SJSA1 (cell line): ENCODE data around the gene ERC2. TPM values are rescaled to one million over a fixed set of nuclear protein-coding genes. Genes with fewer than 3 reads are reported as not detected.

Source experiments
- DNase-seq, 2 experiments: peaks; one replicate each; pipeline ENCODE4 v3.0.0-alpha.2; 2015 to 2020; ENCODE audit warnings: low spot score in 2 of 2, low read depth in 1 of 2
- H3K27ac ChIP-seq: fragments of 250-450 bp; sonication (Bioruptor Pico); 2 replicates; pipeline ENCODE4 v1.5.1; 2020; ENCODE audit warnings: mild to moderate bottlenecking, moderate library complexity
- H3K27me3 ChIP-seq: fragments of 250-450 bp; sonication (Bioruptor Pico); replicated peaks from 2 replicates; pipeline ENCODE4 v1.5.1; 2020; ENCODE audit warnings: mild to moderate bottlenecking, moderate library complexity
- H3K36me3 ChIP-seq: fragments of 250-450 bp; sonication (Bioruptor Pico); 2 replicates; pipeline ENCODE4 v1.5.1; 2020; ENCODE audit warnings: mild to moderate bottlenecking
- H3K4me1 ChIP-seq: fragments of 250-450 bp; sonication (Bioruptor Pico); replicated peaks from 2 replicates; pipeline ENCODE4 v1.6.1; 2021; ENCODE audit warnings: mild to moderate bottlenecking
- H3K4me3 ChIP-seq: fragments of 250-450 bp; sonication (Bioruptor Pico); 2 replicates; pipeline ENCODE4 v1.5.1; 2020; ENCODE audit warnings: mild to moderate bottlenecking
- H3K9me3 ChIP-seq: fragments of 250-450 bp; sonication (Bioruptor Pico); replicated peaks from 2 replicates; pipeline ENCODE4 v1.5.1; 2020; ENCODE audit warnings: mild to moderate bottlenecking
- total RNA-seq: library from RNA; depleted of rRNA; stranded (reverse); fragments of >200 nt; shearing (Covaris generic); gene quantifications from 2 replicates; pipeline ENCODE4 v1.2.3, GENCODE V29; 2014

Gene ERC2
- total RNA-seq, 1 experiment from 2014 or later, result 0.13 TPM

DNA sequence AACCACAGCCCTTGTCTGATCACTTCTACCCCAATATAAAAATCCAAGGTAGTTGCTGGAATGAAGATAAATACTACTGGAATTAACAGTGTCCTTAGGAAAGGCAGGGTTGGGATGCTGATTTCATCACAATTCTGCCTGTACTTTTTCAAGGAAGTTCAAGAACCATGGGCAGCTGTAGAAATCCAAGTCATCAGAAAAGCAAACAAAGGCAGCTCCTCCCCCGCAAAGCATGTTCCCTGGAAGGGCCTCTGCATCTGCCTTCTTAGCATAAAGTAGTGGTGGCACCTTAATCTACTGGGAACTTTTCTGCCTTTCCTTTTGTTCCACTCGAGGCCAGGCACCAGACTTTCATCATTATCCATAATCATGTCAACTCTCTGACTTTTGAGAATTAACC is 54.4 kb downstream of the ERC2 start:
- no peaks in the 10 kb centered on the region for H3K36me3 ChIP-seq
- no peaks in the 10 kb centered on the region for H3K9me3 ChIP-seq
- no peak overlapping the region for H3K4me3 ChIP-seq
- H3K4me1 ChIP-seq, result no peaks in the 10 kb centered on the region
- no peaks in the 10 kb centered on the region for H3K27me3 ChIP-seq
- no peak for DNase-seq
- no peak overlapping the region for H3K27ac ChIP-seq

GRCh38 chr3:56411166-56411565 is 57.1 kb downstream of the ERC2 start:
- DNase-seq, result no peak
- no peak overlapping the region for H3K27ac ChIP-seq
- H3K4me1 ChIP-seq, result no peaks in the 10 kb centered on the region
- H3K4me3 ChIP-seq, result no peak overlapping the region
- no peaks in the 10 kb centered on the region for H3K36me3 ChIP-seq
- no peaks in the 10 kb centered on the region for H3K27me3 ChIP-seq
- no peaks in the 10 kb centered on the region for H3K9me3 ChIP-seq

GRCh38 chr3:56410576-56410975 is 57.7 kb downstream of the ERC2 start:
- DNase-seq, result no peak
- H3K9me3 ChIP-seq, result no peaks in the 10 kb centered on the region

DNA sequence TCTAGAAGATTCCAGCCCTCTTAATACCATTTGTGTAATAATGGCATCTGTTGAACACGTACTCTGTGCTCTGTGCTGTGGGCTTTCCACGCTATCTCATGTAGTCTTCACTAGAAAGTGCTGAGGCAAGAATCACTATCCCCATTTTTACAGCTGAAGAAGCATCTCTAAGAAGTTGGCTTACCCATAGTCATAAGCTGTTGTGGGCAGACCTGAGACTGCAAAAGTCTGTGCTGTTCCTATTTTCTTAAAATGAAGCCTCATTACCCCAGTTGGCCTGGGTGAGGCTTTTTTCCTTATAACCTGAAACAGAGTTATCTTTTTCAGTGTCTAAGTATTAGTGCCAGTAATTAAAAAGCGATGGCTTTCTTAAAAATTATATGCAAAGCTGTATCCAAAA is 58.5 kb downstream of the ERC2 start:
- H3K4me1 ChIP-seq, result no peaks in the 10 kb centered on the region
- no peak for DNase-seq
- no peaks in the 10 kb centered on the region for H3K27me3 ChIP-seq

More at GRCh38 chr3:56410576-56410975, 57.7 kb downstream of the ERC2 start:
- Histone ChIP-seq H3K36me3 (no peaks in the 10 kb centered on the region), H3K27ac (no peak overlapping the region), H3K4me3 (no peak overlapping the region), H3K27me3 (no peaks in the 10 kb centered on the region), H3K4me1 (no peaks in the 10 kb centered on the region)

GRCh38 chr3:56408761-56409196 is 59.5 kb downstream of the ERC2 start:
- Histone ChIP-seq H3K27me3 (no peaks in the 10 kb centered on the region), H3K27ac (no peak overlapping the region), H3K4me1 (no peaks in the 10 kb centered on the region), H3K4me3 (no peak overlapping the region), H3K36me3 (no peaks in the 10 kb centered on the region), H3K9me3 (no peaks in the 10 kb centered on the region)
- DNase-seq, result no peak

More for the DNA sequence above, 58.5 kb downstream of the ERC2 start:
- Histone ChIP-seq H3K36me3 (no peaks in the 10 kb centered on the region), H3K4me3 (no peak overlapping the region), H3K9me3 (no peaks in the 10 kb centered on the region), H3K27ac (no peak overlapping the region)

GRCh38 chr3:56406826-56407515 is 61.3 kb downstream of the ERC2 start:
- H3K36me3 ChIP-seq, result no peaks in the 10 kb centered on the region
- no peak overlapping the region for H3K27ac ChIP-seq

DNA sequence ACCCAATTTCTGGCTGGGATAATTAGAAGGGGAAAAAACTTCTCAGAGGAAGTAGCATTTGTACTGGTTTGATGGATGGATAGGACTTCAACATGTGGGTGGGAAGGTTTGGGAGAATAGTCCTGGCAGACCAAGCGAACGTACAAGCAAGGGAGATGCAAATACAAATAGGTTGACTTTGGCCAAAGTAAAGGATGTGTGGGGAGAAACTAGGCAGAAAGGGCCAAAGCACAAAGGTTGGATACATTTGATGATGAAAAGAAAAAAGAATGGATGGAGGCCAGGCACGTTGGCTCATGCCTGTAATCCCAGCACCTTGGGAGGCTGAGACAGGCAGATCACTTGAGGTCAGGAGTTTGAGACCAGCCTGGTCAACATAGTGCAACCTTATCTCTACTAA is 63.4 kb downstream of the ERC2 start:
- Histone ChIP-seq H3K4me1 (no peaks in the 10 kb centered on the region), H3K4me3 (no peak overlapping the region), H3K9me3 (no peaks in the 10 kb centered on the region), H3K27me3 (no peaks in the 10 kb centered on the region), H3K27ac (no peak overlapping the region), H3K36me3 (no peaks in the 10 kb centered on the region)
- no peak for DNase-seq

More at GRCh38 chr3:56406826-56407515, 61.3 kb downstream of the ERC2 start:
- Histone ChIP-seq H3K9me3 (no peaks in the 10 kb centered on the region), H3K4me3 (no peak overlapping the region), H3K27me3 (no peaks in the 10 kb centered on the region), H3K4me1 (no peaks in the 10 kb centered on the region)
- DNase-seq, result no peak

GRCh38 chr3:56398659-56399058 is 69.6 kb downstream of the ERC2 start:
- DNase-seq, result no peak
- Histone ChIP-seq H3K9me3 (no peaks in the 10 kb centered on the region), H3K27me3 (no peaks in the 10 kb centered on the region), H3K4me1 (no peaks in the 10 kb centered on the region), H3K4me3 (no peak overlapping the region), H3K27ac (no peak overlapping the region), H3K36me3 (no peaks in the 10 kb centered on the region)

- Histone ChIP-seq H3K9me3 (no peaks in the 10 kb centered on the region), H3K36me3 (no peaks in the 10 kb centered on the region), H3K4me3 (no peak overlapping the region), H3K4me1 (no peaks in the 10 kb centered on the region), H3K27me3 (no peaks in the 10 kb centered on the region), H3K27ac (no peak overlapping the region)
- DNase-seq, result no peak
Measured at GRCh38 chr3:56397798-56398197, 70.5 kb downstream of the ERC2 start.

- Histone ChIP-seq H3K9me3 (no peaks in the 10 kb centered on the region), H3K27me3 (no peaks in the 10 kb centered on the region), H3K36me3 (no peaks in the 10 kb centered on the region), H3K4me3 (no peak overlapping the region), H3K4me1 (no peaks in the 10 kb centered on the region), H3K27ac (no peak overlapping the region)
- DNase-seq, result no peak
Measured at GRCh38 chr3:56389183-56389830, 79.0 kb downstream of the ERC2 start.

DNA sequence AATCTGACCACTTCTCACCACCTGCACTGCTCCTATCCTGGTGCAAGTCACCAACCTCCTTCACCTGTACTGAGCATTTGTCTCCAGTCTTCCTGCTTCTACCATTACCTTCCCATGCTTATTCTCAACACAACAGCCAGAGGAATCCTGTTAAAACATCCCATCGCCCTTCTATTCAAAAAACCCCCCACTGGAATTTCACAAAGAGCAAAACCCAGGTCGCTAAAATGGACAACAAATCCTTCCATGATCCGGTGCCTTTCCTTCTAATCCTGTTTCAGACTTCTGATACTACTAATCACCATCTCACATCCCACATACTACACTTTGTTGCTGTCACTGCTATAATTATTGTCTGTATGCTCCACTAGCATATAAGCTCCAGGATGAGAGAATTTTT is 85.2 kb downstream of the ERC2 start:
- no peaks in the 10 kb centered on the region for H3K4me1 ChIP-seq
- H3K9me3 ChIP-seq, result no peaks in the 10 kb centered on the region
- H3K36me3 ChIP-seq, result no peaks in the 10 kb centered on the region

GRCh38 chr3:56379723-56380287 is 88.5 kb downstream of the ERC2 start:
- H3K4me3 ChIP-seq, result no peak overlapping the region
- H3K4me1 ChIP-seq, result no peaks in the 10 kb centered on the region
- H3K27ac ChIP-seq, result no peak overlapping the region
- DNase-seq, result no peak
- H3K36me3 ChIP-seq, result no peaks in the 10 kb centered on the region
- no peaks in the 10 kb centered on the region for H3K27me3 ChIP-seq
- no peaks in the 10 kb centered on the region for H3K9me3 ChIP-seq

More for the DNA sequence above, 85.2 kb downstream of the ERC2 start:
- Histone ChIP-seq H3K27ac (no peak overlapping the region), H3K27me3 (no peaks in the 10 kb centered on the region), H3K4me3 (no peak overlapping the region)
- DNase-seq, result no peak

GRCh38 chr3:56375654-56376053 is 92.6 kb downstream of the ERC2 start:
- Histone ChIP-seq H3K27me3 (no peaks in the 10 kb centered on the region), H3K36me3 (no peaks in the 10 kb centered on the region), H3K4me3 (no peak overlapping the region), H3K27ac (no peak overlapping the region), H3K4me1 (no peaks in the 10 kb centered on the region), H3K9me3 (no peaks in the 10 kb centered on the region)
- DNase-seq, result no peak

DNA sequence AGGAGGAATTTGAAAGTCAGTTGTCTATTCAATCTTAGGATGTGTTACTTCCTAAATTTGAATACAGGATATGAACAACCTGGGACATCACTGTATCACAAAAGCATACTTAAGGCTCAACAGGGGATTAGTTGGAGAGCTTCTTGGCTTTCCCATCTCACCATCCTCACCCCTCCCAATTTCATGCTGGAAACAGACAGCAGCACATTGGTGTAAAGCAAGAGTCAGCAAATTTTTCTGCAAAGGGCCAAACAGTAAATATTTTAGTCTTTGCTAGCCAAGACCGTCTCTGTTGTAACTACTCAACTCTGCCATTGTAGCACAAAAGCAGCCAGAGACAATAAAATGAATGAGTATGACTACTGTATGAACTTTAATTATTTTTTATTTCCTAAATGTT is 94.9 kb downstream of the ERC2 start:
- no peaks in the 10 kb centered on the region for H3K27me3 ChIP-seq
- H3K27ac ChIP-seq, result no peak overlapping the region
- no peak overlapping the region for H3K4me3 ChIP-seq
- DNase-seq, result no peak
- no peaks in the 10 kb centered on the region for H3K36me3 ChIP-seq
- H3K9me3 ChIP-seq, result no peaks in the 10 kb centered on the region
- no peaks in the 10 kb centered on the region for H3K4me1 ChIP-seq
